GM19239 (cell line): Measurements from ENCODE around the gene CD72.
"Not testable (repeated sequence)": the region's sequence is repeated elsewhere in the genome, so short reads cannot be mapped to it uniquely, and the experiment has no call there.

ENCODE experiments used
- DNase-seq: peaks from one replicate; pipeline ENCODE4 v3.0.0; 2011; ENCODE audit warnings: low spot score; ENCODE audit not compliant: insufficient read length
- FAIRE-seq: peaks from 2 replicates; lab custom pipeline; 2011; peaks lifted over from hg19 to GRCh38; lab: Jason Lieb, UNC

CD72 gene

DNA sequence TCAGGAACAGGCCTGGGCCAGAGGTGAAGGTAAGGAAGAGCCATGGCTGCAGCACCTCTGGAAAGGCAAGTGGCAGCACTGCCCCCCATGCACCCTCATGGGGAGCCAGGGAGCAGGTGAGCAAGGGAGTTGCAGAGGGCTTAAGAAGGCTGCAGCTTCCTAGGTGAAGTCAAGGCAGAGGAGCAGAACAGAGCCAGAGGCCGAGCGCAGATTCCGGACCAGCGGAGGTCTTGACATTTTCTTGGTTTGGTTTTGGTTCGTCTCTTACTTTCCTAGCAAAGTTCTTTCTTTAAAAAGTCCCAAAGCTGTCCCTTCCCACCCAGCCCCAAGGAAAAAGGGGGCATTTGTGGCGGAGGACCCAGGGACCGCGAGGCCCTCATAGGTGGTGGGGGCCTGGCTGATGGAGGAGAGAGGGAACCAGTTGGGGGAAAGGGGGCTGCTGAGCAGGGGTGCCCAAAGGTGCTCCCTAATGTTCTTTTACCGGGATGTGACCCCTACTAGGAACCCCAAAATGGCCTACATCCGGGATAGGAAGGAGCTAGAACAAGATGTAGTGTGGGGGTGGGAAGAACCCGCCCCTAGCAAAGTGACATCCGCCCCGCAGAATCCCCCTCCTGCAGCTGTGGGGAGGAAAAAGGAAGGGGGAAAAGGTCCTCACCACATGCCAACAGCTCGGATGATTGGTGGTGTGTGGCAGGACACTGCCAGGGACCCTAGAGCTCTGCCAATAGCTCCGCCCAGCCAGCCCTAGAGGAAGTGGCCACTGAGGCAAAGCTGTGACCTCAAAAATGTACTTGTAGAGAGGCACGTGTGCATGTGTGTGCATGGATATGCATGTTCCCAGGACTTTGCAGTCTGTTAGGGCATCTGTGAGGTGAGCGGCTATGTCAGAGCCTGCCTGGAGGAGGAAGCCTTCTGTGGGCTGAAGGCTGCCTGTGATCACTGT, 914 bp upstream of the CD72 start:
- FAIRE-seq (peak; percentile 97), DNase-seq (no peak)

GRCh38 chr9:35617548-35617947, 665 bp downstream of the CD72 start:
- FAIRE-seq (peak; percentile 33), DNase-seq (no peak)

DNA sequence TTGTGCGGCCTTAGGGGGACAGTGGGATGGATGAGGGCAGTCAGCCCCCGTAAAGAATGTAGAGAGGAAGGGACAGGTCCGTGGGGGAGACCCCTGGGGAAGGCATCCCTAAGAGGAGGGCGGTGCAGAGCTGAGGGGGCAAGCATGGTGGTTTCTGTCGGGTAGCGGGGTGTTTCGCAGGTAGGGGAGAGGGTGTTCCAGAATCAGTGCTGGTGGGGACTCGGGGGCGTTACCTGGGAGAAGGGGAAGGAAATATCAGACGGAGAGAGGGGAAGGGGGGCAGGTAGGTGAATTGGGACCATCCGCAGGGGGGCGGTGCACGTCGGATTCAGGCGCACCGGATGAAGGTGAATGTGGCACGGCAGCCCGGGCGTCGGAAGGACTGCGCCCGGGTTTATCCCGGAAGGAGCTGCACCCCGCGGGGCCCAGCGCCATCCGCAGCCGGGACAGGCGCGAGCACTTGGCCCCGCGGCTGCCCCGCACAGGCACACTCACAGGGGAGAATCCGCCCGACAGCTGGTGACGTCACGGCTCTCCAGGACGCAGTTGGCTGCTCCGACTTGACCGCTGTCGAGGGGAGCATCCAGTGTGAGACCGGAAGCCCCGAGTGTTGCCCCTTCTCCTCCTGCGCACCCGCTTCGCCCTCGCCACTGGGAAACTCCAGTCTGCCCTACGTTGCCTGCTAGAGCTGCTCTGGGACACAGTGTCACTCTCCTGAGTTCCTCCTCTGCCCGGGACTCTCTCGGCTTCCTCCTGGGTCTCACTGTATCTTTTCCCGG, 1.3 kb downstream of the CD72 start:
- DNase-seq: peak; percentile 64
- FAIRE-seq: no peak

DNA sequence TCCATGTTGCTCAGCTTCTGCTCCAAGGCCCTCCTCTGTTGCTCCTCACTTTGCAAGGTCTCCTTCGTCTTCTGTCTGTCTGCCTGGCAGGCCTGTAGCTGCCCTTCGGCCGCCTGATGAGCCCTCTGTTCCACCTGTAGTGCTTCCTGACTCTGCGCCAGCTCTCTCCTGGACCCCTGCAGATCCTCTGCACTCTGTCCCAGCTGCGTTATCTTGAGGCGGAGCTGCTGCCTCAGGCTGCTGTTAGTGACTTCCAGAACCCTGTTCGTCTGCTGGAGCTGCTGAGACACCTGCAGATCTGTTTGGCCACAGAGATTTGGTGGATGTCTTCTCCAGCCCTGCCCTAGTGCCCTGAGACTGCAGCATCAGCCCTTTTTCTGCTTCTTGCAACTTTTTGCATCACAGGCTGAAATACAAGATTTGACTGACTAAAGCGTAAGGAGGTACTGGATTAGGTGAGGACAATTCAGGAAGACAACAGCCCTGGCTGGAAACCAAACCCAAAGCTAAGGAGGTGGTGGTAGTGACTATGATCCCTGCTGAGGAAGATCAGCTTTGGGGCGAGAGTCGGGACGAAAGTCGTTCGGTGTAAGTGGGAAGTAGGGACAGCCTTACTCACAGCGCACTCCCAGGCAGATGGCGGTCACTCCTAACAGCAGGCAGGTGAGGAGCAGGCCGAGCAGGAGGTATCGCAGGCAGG, 2.1 kb downstream of the CD72 start:
- no peak for DNase-seq
- FAIRE-seq: no peak

GRCh38 chr9:35612843-35613242, 5.4 kb downstream of the CD72 start:
- no peak for FAIRE-seq

DNA sequence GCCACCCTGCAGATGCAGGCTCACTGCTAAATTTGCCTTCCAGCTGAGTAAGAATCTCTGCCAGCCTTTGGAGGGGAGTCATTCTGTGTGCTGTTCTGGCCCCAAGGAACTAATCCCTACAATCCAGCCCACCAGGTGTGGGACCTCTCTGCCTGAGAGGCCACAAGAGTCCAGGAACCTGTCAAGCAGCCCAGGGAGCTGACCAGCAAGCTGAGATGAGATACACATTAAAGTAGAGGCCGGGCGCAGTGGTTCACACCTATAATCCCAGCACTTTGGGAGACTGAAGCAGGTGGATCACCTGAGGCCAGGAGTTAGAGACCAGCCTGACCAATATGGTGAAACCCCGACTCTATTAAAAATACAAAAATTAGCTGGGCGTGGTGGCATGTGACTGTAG, 6.1 kb downstream of the CD72 start:
- FAIRE-seq, DNase-seq: not testable (repeated sequence)

More at GRCh38 chr9:35612843-35613242, 5.4 kb downstream of the CD72 start:
- DNase-seq: no peak

- DNase-seq (no peak), FAIRE-seq (peak; percentile 85)
Observed at GRCh38 chr9:35611230-35611797, 6.9 kb downstream of the CD72 start.

DNA sequence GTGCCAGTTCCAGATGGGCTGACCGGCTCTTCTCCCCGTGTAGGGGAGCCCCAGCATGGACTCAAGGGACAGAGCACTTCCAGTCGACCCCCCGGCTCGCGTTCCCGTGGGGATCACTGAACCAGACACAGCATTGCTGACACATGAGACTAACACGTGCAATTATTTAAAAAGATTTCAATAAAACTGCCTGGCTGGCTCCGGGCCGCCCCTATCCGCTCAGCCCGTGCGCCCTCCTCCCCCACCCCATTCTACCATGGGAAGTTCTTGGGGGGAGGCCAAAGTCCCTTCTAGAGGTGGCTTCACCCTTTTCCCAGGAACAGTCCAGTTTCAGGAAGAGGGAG, 8.4 kb downstream of the CD72 start:
- FAIRE-seq: no peak
- no peak for DNase-seq

DNA sequence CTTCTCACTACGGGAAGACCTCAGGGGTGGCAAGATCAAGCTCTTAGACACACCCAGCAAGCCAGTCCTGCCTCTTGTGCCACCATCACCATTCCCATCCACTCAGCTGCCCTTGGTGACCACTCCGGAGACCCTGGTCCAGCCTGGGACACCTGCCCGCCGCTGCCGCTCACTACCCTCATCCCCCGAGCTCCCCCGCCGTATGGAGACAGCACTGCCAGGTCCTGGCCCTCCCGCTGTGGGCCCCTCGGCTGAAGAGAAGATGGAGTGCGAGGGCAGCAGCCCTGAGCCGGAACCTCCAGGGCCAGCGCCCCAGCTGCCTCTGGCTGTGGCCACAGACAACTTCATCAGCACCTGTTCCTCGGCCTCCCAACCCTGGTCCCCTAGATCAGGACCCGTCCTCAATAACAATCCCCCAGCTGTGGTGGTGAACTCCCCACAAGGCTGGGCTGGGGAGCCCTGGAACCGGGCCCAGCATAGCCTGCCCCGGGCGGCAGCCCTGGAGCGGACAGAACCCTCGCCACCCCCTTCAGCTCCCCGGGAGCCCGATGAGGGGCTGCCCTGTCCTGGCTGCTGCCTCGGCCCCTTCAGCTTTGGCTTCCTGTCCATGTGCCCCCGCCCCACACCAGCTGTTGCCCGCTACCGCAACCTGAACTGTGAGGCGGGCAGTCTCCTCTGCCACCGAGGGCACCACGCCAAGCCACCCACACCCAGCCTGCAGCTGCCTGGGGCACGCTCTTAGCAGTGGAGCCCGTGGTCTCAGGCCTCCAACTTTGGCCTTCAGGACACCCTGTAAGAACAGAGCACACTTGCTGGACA, 9.0 kb downstream of the CD72 start:
- DNase-seq: no peak

GRCh38 chr9:35608221-35608620, 10.0 kb downstream of the CD72 start:
- DNase-seq (no peak), FAIRE-seq (no peak)

More for the DNA sequence above, 9.0 kb downstream of the CD72 start:
- no peak for FAIRE-seq

DNA sequence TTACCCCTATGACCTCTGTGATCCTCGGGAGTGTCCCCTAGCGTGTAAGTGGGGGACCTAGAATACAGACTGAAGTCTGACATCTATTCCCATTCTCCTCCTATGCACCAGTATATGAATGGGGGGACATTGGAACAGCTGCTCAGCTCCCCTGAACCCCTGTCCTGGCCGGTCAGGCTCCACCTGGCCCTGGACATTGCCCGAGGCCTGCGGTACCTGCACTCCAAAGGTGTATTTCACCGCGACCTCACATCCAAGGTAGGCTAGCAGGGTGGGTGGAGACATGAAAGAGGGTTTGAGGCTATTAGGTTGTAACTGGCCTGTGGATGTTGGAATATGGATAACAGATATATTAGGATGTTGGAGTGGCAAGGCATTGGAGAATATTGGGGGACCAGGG, 11.5 kb downstream of the CD72 start:
- DNase-seq (no peak), FAIRE-seq (no peak)

DNA sequence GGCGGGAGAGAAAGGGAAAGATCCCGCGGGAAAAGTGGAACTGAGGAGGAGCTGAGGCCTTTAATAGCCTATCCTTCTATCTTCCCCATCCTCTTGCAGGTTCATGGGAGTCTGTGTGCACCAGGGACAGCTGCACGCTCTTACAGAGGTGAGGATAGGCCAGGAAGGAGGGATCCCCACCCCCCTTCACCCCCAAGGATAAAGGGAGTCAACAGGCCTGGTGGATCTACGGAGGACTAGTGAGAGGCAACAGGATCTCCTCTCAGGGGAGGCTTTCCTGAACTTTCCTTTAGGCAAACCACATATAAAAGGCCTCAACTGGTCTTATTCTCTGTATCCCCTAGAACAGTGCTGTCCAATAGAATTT, 12.1 kb downstream of the CD72 start:
- FAIRE-seq (no peak), DNase-seq (no peak)

DNA sequence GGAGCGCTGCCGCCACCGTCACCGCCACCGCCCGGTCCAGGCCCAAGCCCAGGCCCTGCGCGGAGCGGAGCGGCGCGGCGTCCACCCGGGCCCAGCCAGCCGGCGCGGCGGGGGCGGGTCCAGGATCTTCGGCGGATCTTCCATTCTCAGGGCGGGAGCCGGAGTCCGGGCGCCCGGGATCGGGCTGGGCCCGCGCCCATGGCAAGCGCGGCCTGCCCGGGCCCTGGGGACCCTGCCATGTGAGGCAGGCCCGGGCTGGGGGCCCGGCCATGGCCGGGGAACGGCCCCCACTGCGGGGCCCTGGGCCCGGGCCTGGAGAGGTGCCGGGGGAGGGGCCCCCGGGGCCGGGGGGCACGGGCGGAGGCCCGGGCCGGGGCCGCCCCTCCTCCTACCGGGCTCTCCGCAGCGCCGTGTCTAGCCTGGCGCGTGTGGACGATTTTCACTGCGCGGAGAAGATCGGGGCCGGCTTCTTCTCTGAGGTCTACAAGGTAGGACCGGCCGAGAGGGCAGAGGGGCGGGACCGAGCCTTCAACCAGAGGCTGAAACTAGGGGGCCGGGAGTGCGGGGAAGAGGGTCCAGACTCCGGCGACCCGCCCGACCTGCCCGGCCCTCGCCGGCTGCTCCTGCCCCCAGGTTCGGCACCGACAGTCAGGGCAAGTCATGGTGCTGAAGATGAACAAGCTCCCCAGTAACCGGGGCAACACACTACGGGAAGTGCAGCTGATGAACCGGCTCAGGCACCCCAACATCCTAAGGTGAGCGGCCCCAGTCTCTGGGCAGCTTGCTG, 12.7 kb downstream of the CD72 start:
- no peak for FAIRE-seq
- peak; percentile 57 for DNase-seq

GRCh38 chr9:35604578-35605350, 13.4 kb downstream of the CD72 start, which contains the start of gene TESK1:
Gene TESK1 (plus strand): TSS chr9:35605262. CDS start chr9:35605620, 358 bp downstream.
- FAIRE-seq: peak; percentile 57
- peak; percentile 95 for DNase-seq

DNA sequence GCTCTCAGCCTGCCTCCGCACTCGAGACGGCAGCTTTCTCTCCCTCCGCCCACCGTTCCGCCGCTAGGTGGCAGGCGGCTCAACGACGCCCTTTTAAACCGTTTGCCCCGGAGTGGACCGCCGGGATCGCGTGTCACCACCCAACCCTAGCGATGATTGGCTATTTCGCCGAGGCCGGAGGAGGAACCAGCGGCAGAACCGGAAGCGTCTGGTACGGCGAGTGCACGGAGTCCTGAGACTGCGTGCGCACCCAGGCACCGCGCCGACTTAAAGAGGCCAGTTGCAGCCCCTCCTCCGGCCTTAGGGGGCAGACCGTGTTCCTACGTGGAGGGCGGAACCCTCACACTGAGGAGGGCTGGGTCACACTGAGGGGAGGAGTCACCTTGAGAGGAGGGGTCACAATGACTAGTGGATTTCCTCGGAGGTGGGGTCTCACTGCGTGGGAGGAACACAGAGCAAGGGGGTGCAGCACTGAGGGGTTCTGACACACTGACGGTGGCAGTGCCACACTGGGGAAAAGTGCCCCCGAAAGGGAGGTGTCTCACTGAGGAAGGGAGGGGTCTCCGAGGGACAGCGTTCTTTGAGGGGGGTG, 14.1 kb downstream of the CD72 start:
- peak; percentile 98 for DNase-seq
- FAIRE-seq: peak; percentile 99

- FAIRE-seq: no peak
- DNase-seq: no peak
Observed at GRCh38 chr9:35603506-35603985, 14.7 kb downstream of the CD72 start.
